Fibroblast of lung (primary cell): ENCODE data around the gene RRN3. TPM values are rescaled to one million over a fixed set of nuclear protein-coding genes. Genes with fewer than 3 reads are reported as not detected.
"Not testable (repeated sequence)": the region's sequence is repeated elsewhere in the genome, so short reads cannot be mapped to it uniquely, and the experiment has no call there.

Experiments
- DNase-seq, 2 donors: peaks; one replicate each; pipeline versions ENCODE4 v3.0.0 to v3.0.0-alpha.2; 2010; ENCODE audit warnings: low read depth in 2 of 2
- H2AFZ ChIP-seq: 2 replicates; pipeline ENCODE4 v1.5.1; 2012; ENCODE audit warnings: low read length, control low read depth, inconsistent platforms
- H3K27ac ChIP-seq: 2 replicates; pipeline ENCODE4 v1.5.1; 2011; ENCODE audit warnings: low read length, control low read depth; ENCODE audit not compliant: insufficient read depth
- H3K27me3 ChIP-seq: 2 replicates; pipeline ENCODE4 v1.5.1; 2011; ENCODE audit warnings: mild to moderate bottlenecking, low read length; ENCODE audit not compliant: control insufficient read depth, insufficient read depth
- H3K36me3 ChIP-seq: 2 replicates; pipeline ENCODE4 v1.5.1; 2011; ENCODE audit warnings: low read length; ENCODE audit not compliant: control insufficient read depth, insufficient read depth
- H3K4me1 ChIP-seq: 2 replicates; pipeline ENCODE4 v1.5.1; 2011; ENCODE audit warnings: low read length; ENCODE audit not compliant: control insufficient read depth, insufficient read depth; ENCODE audit errors: extremely low read depth
- H3K4me2 ChIP-seq: 2 replicates; pipeline ENCODE4 v1.5.1; 2011; ENCODE audit warnings: low read length, control low read depth; ENCODE audit not compliant: insufficient read depth; ENCODE audit errors: extremely low read depth
- H3K4me3 ChIP-seq, 4 experiments: fragments of 200-600 bp in 1 of 4; sonication (generic) in 1 of 4; replicated peaks in 1 of 4; 2 replicates each; pipeline ENCODE4 v1.5.1; 2011 to 2016; ENCODE audit warnings: low read length in 4 of 4, low read depth in 3 of 4, mild to moderate bottlenecking in 3 of 4, control low read depth in 2 of 4, inconsistent platforms in 1 of 4, mixed read lengths in 1 of 4; ENCODE audit not compliant: insufficient read depth in 1 of 4; ENCODE audit errors: control extremely low read depth in 1 of 4
- H3K79me2 ChIP-seq: 2 replicates; pipeline ENCODE4 v1.5.1; 2012; ENCODE audit warnings: mild to moderate bottlenecking, low read length, inconsistent platforms; ENCODE audit not compliant: control insufficient read depth, insufficient read depth
- H3K9ac ChIP-seq: 2 replicates; pipeline ENCODE4 v1.5.1; 2011; ENCODE audit warnings: mild to moderate bottlenecking, low read length, control low read depth; ENCODE audit not compliant: insufficient read depth
- H3K9me3 ChIP-seq: 2 replicates; pipeline ENCODE4 v1.5.1; 2012; ENCODE audit warnings: low read depth, low read length; ENCODE audit not compliant: control insufficient read depth, insufficient read depth
- H4K20me1 ChIP-seq: 2 replicates; pipeline ENCODE4 v1.5.1; 2011; ENCODE audit warnings: low read length; ENCODE audit not compliant: control insufficient read depth, insufficient read depth; ENCODE audit errors: extremely low read depth
- CTCF ChIP-seq, 2 donors: IDR thresholded peaks in 1 of 2; conservative IDR thresholded peaks in 1 of 2; 1 replicate in 1 of 2; 2 replicates in 1 of 2; pipeline ENCODE4 v1.5.1; 2011 to 2012; ENCODE audit warnings: low read length in 2 of 2, control low read depth in 1 of 2, inconsistent platforms in 1 of 2, low read depth in 1 of 2, mild to moderate bottlenecking in 1 of 2
- EZH2 ChIP-seq: IDR thresholded peaks from 2 replicates; pipeline ENCODE4 v1.5.1; 2012; ENCODE audit warnings: low read length, control low read depth, mild to moderate bottlenecking; ENCODE audit errors: missing control alignments
- polyA plus RNA-seq, 2 donors: library from polyadenylated mRNA; depleted of rRNA in 1 of 2; stranded (reverse) in 1 of 2; unstranded in 1 of 2; fragments of >200 nt; gene quantifications; 2 replicates each; pipeline ENCODE4 v1.2.1, GENCODE V29; 2011 to 2012; ENCODE audit warnings: missing spikeins in 1 of 2
- total RNA-seq: library from RNA; depleted of rRNA; stranded (reverse); fragments of >200 nt; gene quantifications from 2 replicates; pipeline ENCODE4 v1.2.1, GENCODE V29; 2014

RRN3 gene
- total and polyA plus RNA-seq, 2 donors (not counting 1 experiment from before 2014, with no cell fraction given): 28.9 to 43.6 TPM

GRCh38 chr16:15052747-15053476, 41.2 kb downstream of the RRN3 start:
- Histone ChIP-seq H3K36me3 (no peaks in the 10 kb centered on the region), H3K4me2 (no peak overlapping the region), H3K9me3 (no peaks in the 10 kb centered on the region), H4K20me1 (no peaks in the 10 kb centered on the region), H2AFZ (no peak overlapping the region), H3K4me3 (no peak overlapping the region), H3K4me1 (no peaks in the 10 kb centered on the region), H3K9ac (no peak overlapping the region), H3K79me2 (peaks cover 38% of the 10 kb centered on the region), H3K27ac (no peak overlapping the region), H3K27me3 (no peaks in the 10 kb centered on the region)
- TF ChIP-seq CTCF (conservative IDR thresholded peaks at IDR 0.05 in 1 of 2, IDR thresholded peaks at IDR 0.05 in 1 of 2; ENCODE audit: low read depth in 1 of 2, low read length in 2 of 2): no peak
- no peak for TF ChIP-seq EZH2
- DNase-seq: no peak

GRCh38 chr16:15051387-15051951, 42.6 kb downstream of the RRN3 start:
- Histone ChIP-seq H4K20me1 (no peaks in the 10 kb centered on the region), H3K4me2 (no peak overlapping the region), H3K9ac (no peak overlapping the region), H3K79me2 (peaks cover 38% of the 10 kb centered on the region), H3K9me3 (no peaks in the 10 kb centered on the region), H2AFZ (no peak overlapping the region), H3K27ac (no peak overlapping the region), H3K27me3 (no peaks in the 10 kb centered on the region), H3K4me3 (no peak overlapping the region), H3K36me3 (peaks cover 2% of the 10 kb centered on the region), H3K4me1 (no peaks in the 10 kb centered on the region)
- no peak for DNase-seq
- TF ChIP-seq EZH2: no peak
- TF ChIP-seq CTCF (conservative IDR thresholded peaks at IDR 0.05 in 1 of 2, IDR thresholded peaks at IDR 0.05 in 1 of 2; ENCODE audit: low read depth in 1 of 2, low read length in 2 of 2): no peak

- not testable (repeated sequence) for H3K27ac ChIP-seq, H3K9ac ChIP-seq, DNase-seq, H4K20me1 ChIP-seq, H3K36me3 ChIP-seq, H3K4me1 ChIP-seq, H3K4me2 ChIP-seq, H3K9me3 ChIP-seq, H2AFZ ChIP-seq, H3K27me3 ChIP-seq, H3K4me3 ChIP-seq
- H3K79me2 ChIP-seq: peaks cover 36% of the 10 kb centered on the region
These were observed 43.6 kb downstream of the RRN3 start for GRCh38 chr16:15050440-15050839.
